EL (cell line): ENCODE measurements around the gene PDGFB.

ENCODE experiments used
- DNase-seq: peaks from one replicate; pipeline ENCODE4 v3.0.0-alpha.2; 2016

Gene PDGFB

DNA sequence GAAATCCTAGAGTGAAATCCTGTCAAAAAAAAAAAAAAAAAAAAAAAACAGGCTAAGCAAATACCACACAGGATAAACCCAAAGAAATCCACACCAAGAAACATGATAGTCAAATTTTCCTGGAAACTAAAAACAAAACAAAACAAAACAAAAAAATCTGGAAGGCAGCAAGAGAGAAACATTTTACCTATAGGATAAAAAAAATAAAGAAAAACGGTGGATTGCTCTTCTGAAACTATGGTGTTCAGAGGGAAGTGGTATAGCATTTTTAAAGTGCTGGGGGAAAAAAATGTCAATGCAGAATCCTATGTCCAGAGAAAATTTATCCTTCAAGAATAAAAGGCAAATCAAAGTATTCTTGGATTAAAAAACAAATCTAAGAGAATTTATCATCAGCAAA lies 50.7 kb downstream of the PDGFB start:
- DNase-seq, result no peak

DNA sequence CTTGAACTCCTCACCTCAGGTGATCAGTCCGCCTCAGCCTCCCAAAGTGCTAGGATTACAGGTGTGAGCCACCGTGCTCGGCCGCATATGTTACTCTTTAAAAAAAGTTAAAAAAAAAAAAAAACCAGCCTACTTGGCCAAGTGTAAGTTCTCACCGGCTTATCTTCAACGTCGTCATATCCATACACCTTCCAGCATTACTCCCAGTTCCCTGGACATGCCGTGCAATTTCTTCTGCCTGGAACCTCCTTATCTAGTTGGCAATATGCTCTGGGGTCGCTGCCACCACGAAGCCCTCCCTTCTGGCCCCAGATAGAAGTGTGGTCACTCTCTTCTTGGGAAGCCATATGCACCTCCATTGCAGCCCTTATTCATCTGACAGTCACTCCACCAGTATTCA lies 56.0 kb downstream of the PDGFB start:
- no peak for DNase-seq

- DNase-seq, result no peak
Observed at GRCh38 chr22:39185601-39186012, 59.2 kb downstream of the PDGFB start.

DNA sequence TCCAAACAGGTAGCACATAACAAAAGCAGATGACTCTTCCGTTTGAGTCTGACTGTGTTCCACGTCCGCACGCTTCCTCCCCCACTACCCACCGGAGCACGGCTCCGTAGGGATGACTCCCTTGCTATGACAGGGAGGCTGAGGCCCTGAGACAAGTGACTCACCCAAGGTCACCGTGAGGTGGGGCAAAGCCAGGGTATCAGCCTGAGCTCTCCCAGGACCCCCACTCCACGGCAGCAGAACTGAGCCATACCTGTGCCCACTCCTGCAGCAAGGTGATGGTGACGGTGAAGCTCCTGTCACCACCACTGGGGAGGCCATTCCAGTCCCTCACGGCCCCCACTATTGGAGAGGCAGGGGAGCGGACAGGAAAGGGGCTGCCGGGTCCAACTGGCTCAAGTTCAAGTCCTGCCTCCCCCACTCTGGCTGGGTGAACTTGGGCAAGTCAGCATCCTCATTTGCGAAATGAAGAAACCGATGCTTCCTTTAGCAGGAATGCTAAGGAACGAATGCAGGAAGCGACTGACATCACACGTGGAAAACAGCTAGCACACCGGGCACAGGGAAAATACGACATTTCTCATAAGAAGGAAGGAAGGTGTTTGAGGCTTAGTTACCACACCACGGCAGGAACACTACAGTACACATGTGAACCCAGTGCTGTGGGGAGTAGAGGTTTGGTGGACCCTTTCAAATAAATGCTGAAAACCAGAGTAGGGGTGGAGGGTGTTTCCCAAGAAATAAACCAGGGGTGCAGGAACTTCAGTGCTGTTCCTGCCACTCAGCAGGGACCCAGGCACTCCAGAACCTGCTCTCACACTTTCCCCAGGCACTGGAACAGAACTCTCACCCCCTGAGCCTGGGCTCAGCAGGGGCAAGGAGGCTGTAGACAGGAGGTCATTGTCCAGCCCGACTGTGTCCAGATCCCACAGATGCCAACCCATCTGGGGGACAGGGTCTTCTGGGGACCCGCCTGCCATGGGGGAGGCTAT lies 59.9 kb downstream of the PDGFB start:
- no peak for DNase-seq

GRCh38 chr22:39183991-39184585 lies 60.7 kb downstream of the PDGFB start:
- DNase-seq, result peak; percentile 37

DNA sequence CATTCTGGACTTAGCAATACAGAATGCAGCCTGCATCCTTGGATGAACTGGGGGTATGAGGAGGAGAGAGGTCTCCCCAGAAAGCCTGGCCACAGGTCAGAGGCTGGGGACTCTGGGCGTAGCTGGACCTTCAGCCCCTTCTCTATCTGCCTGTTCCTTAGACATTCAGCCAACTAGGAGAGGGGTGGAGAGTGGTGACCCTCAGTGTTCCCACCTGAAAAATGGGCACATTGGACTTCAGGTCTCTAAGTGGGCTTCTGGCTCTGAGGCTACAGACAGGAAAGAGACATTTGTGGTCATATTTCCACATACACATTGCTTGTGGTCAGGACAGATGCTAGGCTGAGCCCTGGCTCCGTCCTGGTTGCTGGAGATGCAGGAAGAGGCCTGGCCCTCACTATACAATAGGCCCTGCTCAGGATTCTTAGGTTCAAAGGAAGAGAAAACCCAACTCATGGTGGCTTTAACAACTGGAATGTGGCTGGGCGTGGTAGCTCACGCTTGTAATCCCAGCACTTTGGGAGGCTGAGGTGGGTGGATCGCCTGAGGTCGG lies 62.2 kb downstream of the PDGFB start:
- no peak for DNase-seq

DNA sequence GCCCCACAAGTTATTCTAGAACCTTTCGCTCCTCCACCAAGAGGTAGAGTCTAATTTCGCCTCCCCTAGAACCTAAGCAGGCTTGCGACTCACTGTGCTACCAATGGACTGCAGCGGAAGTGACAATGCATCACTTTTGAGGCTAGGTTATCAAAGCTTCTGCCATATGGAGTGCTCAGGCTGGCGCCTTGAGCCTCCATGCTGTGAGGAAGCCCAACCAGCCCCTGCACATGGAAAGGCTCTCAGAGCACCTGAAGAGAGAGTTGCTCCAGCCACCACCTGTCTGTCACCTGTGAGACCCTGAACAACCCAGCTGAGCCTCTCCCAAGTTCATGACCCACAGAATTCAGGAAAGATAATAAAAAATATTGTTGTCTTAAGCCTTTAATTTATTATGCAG lies 63.0 kb downstream of the PDGFB start:
- DNase-seq, result no peak

GRCh38 chr22:39181356-39181755 lies 63.4 kb downstream of the PDGFB start:
- DNase-seq, result no peak

DNA sequence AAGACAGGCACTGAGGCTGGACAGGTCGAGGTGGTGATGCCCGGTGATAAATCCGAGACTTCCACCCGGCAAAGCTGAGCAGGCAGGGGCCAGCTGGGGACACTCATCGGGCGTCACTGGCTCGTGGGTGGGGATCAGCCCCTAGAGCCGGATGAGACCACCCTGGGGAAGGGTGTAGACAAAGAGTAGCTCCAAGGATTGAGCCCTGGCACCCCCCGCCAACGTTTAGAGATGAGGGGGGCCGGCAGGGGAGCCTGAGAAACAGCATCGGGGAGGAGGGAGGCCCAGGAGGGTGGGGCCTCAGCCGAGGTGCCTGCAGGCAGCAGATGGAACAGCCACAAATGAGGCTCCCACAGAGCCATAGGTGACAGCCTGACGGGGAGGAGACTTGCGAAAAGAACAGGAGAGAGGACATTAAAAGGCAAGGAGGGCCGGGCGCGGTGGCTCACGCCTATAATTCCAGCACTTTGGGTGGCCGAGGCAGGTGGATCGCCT lies 64.9 kb downstream of the PDGFB start:
- no peak for DNase-seq

- no peak for DNase-seq
Observed at GRCh38 chr22:39179401-39179827, 65.4 kb downstream of the PDGFB start.

- DNase-seq, result peak; percentile 62
Observed at GRCh38 chr22:39178206-39179111, 66.3 kb downstream of the PDGFB start.

GRCh38 chr22:39177791-39178190 lies 67.0 kb downstream of the PDGFB start:
- DNase-seq, result no peak

GRCh38 chr22:39177456-39177775 lies 67.4 kb downstream of the PDGFB start:
- peak; percentile 14 for DNase-seq

- peak; percentile 38 for DNase-seq
Observed at GRCh38 chr22:39176714-39177455, 67.9 kb downstream of the PDGFB start.

DNA sequence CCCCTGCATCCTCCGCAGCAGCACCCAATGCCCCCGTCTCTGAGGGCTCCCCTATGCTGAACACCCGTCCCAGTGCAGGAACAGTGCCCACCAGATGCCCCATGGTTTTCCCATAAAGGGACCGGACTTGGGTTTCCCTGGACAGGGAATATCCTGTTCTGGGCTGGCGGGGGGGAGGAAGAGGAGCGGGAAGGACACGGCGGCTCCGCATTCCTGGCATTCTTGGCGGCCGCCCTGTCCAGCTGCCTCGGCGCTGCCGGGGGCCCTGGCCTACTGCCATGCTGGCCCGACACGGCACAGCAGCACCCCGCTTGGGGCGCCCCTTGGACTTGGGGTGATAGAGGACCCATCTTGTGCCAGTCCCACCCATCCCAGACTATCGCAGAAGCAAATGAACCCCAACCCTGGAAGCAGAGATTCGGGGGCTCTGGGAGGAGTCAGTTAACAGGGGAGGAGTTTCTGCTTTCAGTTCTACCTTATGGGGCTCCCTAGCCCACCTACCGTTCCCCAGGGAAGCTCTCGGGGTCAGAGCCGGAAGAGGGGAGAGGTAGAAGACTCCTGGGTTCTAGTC lies 68.6 kb downstream of the PDGFB start:
- peak; percentile 94 for DNase-seq

- peak; percentile 64 for DNase-seq
Observed at GRCh38 chr22:39175353-39176142, 69.2 kb downstream of the PDGFB start.

DNA sequence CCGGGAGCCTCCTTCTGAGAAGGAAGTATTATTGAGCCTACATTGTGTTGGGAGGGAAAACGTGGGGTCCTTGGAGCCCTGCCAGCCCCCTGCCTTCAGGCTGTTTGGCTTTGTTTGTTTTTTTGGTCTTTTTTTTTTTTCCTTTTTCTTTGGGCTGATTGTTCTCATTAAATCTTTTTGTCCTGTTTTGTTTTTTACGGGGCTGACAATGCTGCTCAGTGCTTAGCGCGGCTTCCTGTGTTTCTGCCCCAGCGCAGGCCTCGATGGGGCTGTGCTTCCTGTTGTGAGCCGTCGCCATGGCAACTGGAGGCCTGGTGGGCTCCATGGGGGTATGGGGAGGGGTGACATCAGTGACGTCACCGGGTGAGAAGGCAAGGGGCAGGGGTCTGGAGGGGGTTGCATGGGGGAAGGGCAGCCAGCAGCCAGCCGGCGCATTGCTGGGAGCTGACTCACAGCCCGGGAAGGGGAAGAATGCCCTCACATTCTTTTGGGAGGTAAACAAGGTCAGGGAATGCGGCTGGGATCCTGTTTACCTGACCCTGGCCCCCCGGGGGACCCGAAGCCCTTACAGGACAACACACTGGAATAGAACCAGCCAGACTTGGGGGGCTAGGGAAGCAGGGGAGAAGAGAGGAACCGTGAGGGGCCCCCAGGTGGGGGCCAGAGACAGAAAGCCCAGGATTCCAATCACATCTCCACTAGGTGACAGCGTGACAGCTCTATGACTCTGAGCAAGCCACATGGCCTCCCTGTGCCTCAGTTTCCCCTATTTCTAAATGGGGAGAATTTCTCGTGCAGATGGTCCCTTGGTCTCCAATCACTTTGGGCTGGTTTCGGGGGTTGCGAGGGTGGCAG lies 70.1 kb downstream of the PDGFB start:
- DNase-seq, result peak; percentile 99

GRCh38 chr22:39173787-39174497 lies 70.8 kb downstream of the PDGFB start:
- DNase-seq, result no peak
